GM12865 (cell line): ENCODE results near the gene HS6ST3.

Source experiments
- DNase-seq: peaks from one replicate; pipeline ENCODE4 v3.0.0; 2010; ENCODE audit warnings: low read depth
- H3K4me3 ChIP-seq: 2 replicates; pipeline ENCODE4 v1.5.1; 2011; ENCODE audit warnings: mild to moderate bottlenecking, low read depth, low read length, control low read depth
- CTCF ChIP-seq: IDR thresholded peaks from 2 replicates; pipeline ENCODE4 v1.5.1; 2011; ENCODE audit warnings: low read length, control low read depth, low read depth, inconsistent platforms; ENCODE audit not compliant: insufficient read depth; ENCODE audit errors: missing control alignments

The HS6ST3 gene

GRCh38 chr13:96844616-96845015 is 754.7 kb downstream of the HS6ST3 start:
- H3K4me3 ChIP-seq: no peak overlapping the region
- no peak for DNase-seq
- TF ChIP-seq CTCF: no peak

GRCh38 chr13:96848286-96848685 is 758.4 kb downstream of the HS6ST3 start:
- no peak for TF ChIP-seq CTCF
- no peak overlapping the region for H3K4me3 ChIP-seq
- DNase-seq: no peak

- no peak for DNase-seq
- no peak overlapping the region for H3K4me3 ChIP-seq
- TF ChIP-seq CTCF: no peak
Measured at GRCh38 chr13:96849091-96849490, 759.2 kb downstream of the HS6ST3 start.

- DNase-seq: no peak
- no peak for TF ChIP-seq CTCF
- no peak overlapping the region for H3K4me3 ChIP-seq
Measured at GRCh38 chr13:96850538-96851145, 760.7 kb downstream of the HS6ST3 start.

- H3K4me3 ChIP-seq: no peak overlapping the region
- no peak for TF ChIP-seq CTCF
- DNase-seq: no peak
Measured at GRCh38 chr13:96851856-96852445, 762.0 kb downstream of the HS6ST3 start.

- TF ChIP-seq CTCF: no peak
- H3K4me3 ChIP-seq: no peak overlapping the region
- no peak for DNase-seq
Measured at GRCh38 chr13:96858133-96858826, 768.4 kb downstream of the HS6ST3 start.

GRCh38 chr13:96860882-96861281 is 771.0 kb downstream of the HS6ST3 start:
- DNase-seq: no peak
- no peak overlapping the region for H3K4me3 ChIP-seq
- TF ChIP-seq CTCF: no peak
